GM18511 (cell line): Measurements from ENCODE around the gene DOCK1.

Experiments
- ATAC-seq: cut with Tn5 transposase; IDR thresholded peaks from one replicate; pipeline ENCODE4 v1.9.1; 2021; ENCODE audit warnings: mild to moderate bottlenecking, moderate library complexity; ENCODE audit not compliant: unreplicated experiment

The DOCK1 gene

GRCh38 chr10:127129104-127129503 lies 223.9 kb downstream of the DOCK1 start:
- ATAC-seq, result no peak

- no peak for ATAC-seq
Measured at GRCh38 chr10:127132451-127132850, 227.2 kb downstream of the DOCK1 start.

- ATAC-seq, result no peak
Measured at GRCh38 chr10:127133225-127133624, 228.0 kb downstream of the DOCK1 start.

- ATAC-seq, result no peak
Measured at GRCh38 chr10:127133672-127134500, 228.7 kb downstream of the DOCK1 start.

- no peak for ATAC-seq
Measured at GRCh38 chr10:127135844-127136577, 230.8 kb downstream of the DOCK1 start.

- no peak for ATAC-seq
Measured at GRCh38 chr10:127137391-127137790, 232.2 kb downstream of the DOCK1 start.

- no peak for ATAC-seq
Measured at GRCh38 chr10:127142136-127142535, 236.9 kb downstream of the DOCK1 start.

- no peak for ATAC-seq
Measured at GRCh38 chr10:127142856-127143255, 237.6 kb downstream of the DOCK1 start.

- ATAC-seq, result no peak
Measured at GRCh38 chr10:127145173-127145572, 239.9 kb downstream of the DOCK1 start.

GRCh38 chr10:127146661-127147060 lies 241.4 kb downstream of the DOCK1 start:
- ATAC-seq, result no peak

GRCh38 chr10:127148066-127148932 lies 243.1 kb downstream of the DOCK1 start:
- no peak for ATAC-seq

- ATAC-seq, result no peak
Measured at GRCh38 chr10:127148933-127149220, 243.6 kb downstream of the DOCK1 start.

GRCh38 chr10:127149501-127150081 lies 244.4 kb downstream of the DOCK1 start:
- ATAC-seq, result no peak

- ATAC-seq, result no peak
Measured at GRCh38 chr10:127150136-127150535, 244.9 kb downstream of the DOCK1 start.

- ATAC-seq, result no peak
Measured at GRCh38 chr10:127151541-127151940, 246.3 kb downstream of the DOCK1 start.

GRCh38 chr10:127151981-127152699 lies 246.9 kb downstream of the DOCK1 start:
- no peak for ATAC-seq

- no peak for ATAC-seq
Measured at GRCh38 chr10:127153181-127153580, 248.0 kb downstream of the DOCK1 start.

GRCh38 chr10:127154831-127155620 lies 249.8 kb downstream of the DOCK1 start:
- no peak for ATAC-seq

GRCh38 chr10:127157089-127157488 lies 251.9 kb downstream of the DOCK1 start:
- ATAC-seq, result no peak
